Measurements from ENCODE around the gene CADM1. TPM values are rescaled to one million over a fixed set of nuclear protein-coding genes. Genes with fewer than 3 reads are reported as not detected.

Gene CADM1
- total and polyA plus RNA-seq, 2 donors from 2014 or later = 24.0 to 33.5 TPM

- FAIRE-seq (no peak), DNase-seq (no peak)
- Histone ChIP-seq H3K36me3 (ENCODE audit: control insufficient read depth in 2 of 3, insufficient read depth in 3 of 3, low read length in 3 of 3) (no peaks in the 10 kb centered on the region), H3K9ac (ENCODE audit: low read length in 3 of 3) (no peak overlapping the region), H3K9me3 (ENCODE audit: control insufficient read depth in 2 of 3, insufficient read depth in 1 of 3, low read length in 3 of 3) (no peaks in the 10 kb centered on the region), H3K27ac (ENCODE audit: low read depth in 2 of 2, low read length in 2 of 2) (no peak overlapping the region), H3K4me3 (ENCODE audit: low read length in 3 of 3) (no peak overlapping the region), H3K27me3 (ENCODE audit: control insufficient read depth, insufficient read depth, low read length) (no peaks in the 10 kb centered on the region), H3K4me1 (ENCODE audit: control insufficient read depth in 2 of 3, insufficient read depth in 2 of 3, low read depth in 1 of 3, low read length in 3 of 3) (no peaks in the 10 kb centered on the region)
- no peak for TF ChIP-seq CTCF (IDR thresholded peaks at IDR 0.05; ENCODE audit: borderline replicate concordance, extremely low read depth, insufficient read depth)
- intact Hi-C loops (cut with DNase I) = no loop called here
Observed at GRCh38 chr11:115300660-115301428, 203.4 kb downstream of the CADM1 start.

GRCh38 chr11:115298300-115299012, 205.8 kb downstream of the CADM1 start:
- intact Hi-C loops (cut with DNase I) = no loop called here
- FAIRE-seq = no peak

GRCh38 chr11:115297330-115297729, 206.9 kb downstream of the CADM1 start:
- intact Hi-C loops (cut with DNase I) = no loop called here
- no peak for TF ChIP-seq CTCF (IDR thresholded peaks at IDR 0.05; ENCODE audit: borderline replicate concordance, extremely low read depth, insufficient read depth)
- no peak overlapping the region for H3K4me3 ChIP-seq (ENCODE audit: low read length in 3 of 3)
- no peaks in the 10 kb centered on the region for H3K36me3 ChIP-seq (ENCODE audit: control insufficient read depth in 2 of 3, insufficient read depth in 3 of 3, low read length in 3 of 3)
- H3K27me3 ChIP-seq (ENCODE audit: control insufficient read depth, insufficient read depth, low read length) = no peaks in the 10 kb centered on the region
- FAIRE-seq (no peak), DNase-seq (no peak)
- no peaks in the 10 kb centered on the region for H3K4me1 ChIP-seq (ENCODE audit: control insufficient read depth in 2 of 3, insufficient read depth in 2 of 3, low read depth in 1 of 3, low read length in 3 of 3)
- H3K9me3 ChIP-seq (ENCODE audit: control insufficient read depth in 2 of 3, insufficient read depth in 1 of 3, low read length in 3 of 3) = no peaks in the 10 kb centered on the region
- no peak overlapping the region for H3K27ac ChIP-seq (ENCODE audit: low read depth in 2 of 2, low read length in 2 of 2)
- H3K9ac ChIP-seq (ENCODE audit: low read length in 3 of 3) = no peak overlapping the region

More at GRCh38 chr11:115298300-115299012, 205.8 kb downstream of the CADM1 start:
- Histone ChIP-seq H3K27ac (ENCODE audit: low read depth in 2 of 2, low read length in 2 of 2) (no peak overlapping the region), H3K9ac (ENCODE audit: low read length in 3 of 3) (no peak overlapping the region), H3K9me3 (ENCODE audit: control insufficient read depth in 2 of 3, insufficient read depth in 1 of 3, low read length in 3 of 3) (no peaks in the 10 kb centered on the region), H3K27me3 (ENCODE audit: control insufficient read depth, insufficient read depth, low read length) (no peaks in the 10 kb centered on the region), H3K4me1 (ENCODE audit: control insufficient read depth in 2 of 3, insufficient read depth in 2 of 3, low read depth in 1 of 3, low read length in 3 of 3) (no peaks in the 10 kb centered on the region), H3K36me3 (ENCODE audit: control insufficient read depth in 2 of 3, insufficient read depth in 3 of 3, low read length in 3 of 3) (no peaks in the 10 kb centered on the region), H3K4me3 (ENCODE audit: low read length in 3 of 3) (no peak overlapping the region)
- DNase-seq = no peak
- TF ChIP-seq CTCF (IDR thresholded peaks at IDR 0.05; ENCODE audit: borderline replicate concordance, extremely low read depth, insufficient read depth) = no peak
